Activated naive CD8-positive, alpha-beta T cell treated with anti-CD3 and anti-CD28 coated beads, Interleukin-2, amount 10 ng/mL, durations not matched to agents 7 days and 5 days (primary cell): ENCODE measurements around the gene COL11A1. TPM values are rescaled to one million over a fixed set of nuclear protein-coding genes. Genes with fewer than 3 reads are reported as not detected.
"Not testable (repeated sequence)": the region's sequence is repeated elsewhere in the genome, so short reads cannot be mapped to it uniquely, and the experiment has no call there.

Source experiments
- ATAC-seq: fragments of 150-1000 bp; cut with Tn5 transposase; one replicate; pipeline ENCODE4 v1.10.0; 2021; ENCODE audit warnings: low read depth, moderate library complexity
- POLR2A ChIA-PET: fragments of 350-600 bp; sonication (Branson Sonifier 250); formaldehyde crosslinking; loops from one replicate; lab custom pipeline; 2021; ENCODE audit warnings: antibody characterized with exemption; lab: Charles Lee
- DNase-seq: peaks from one replicate; pipeline ENCODE4 v3.0.0; 2021
- H3K27ac Mint-ChIP-seq: one replicate; pipeline ENCODE4 v1.8.0; 2022; ENCODE audit warnings: mild to moderate bottlenecking, mixed read lengths
- H3K27me3 Mint-ChIP-seq: one replicate; pipeline ENCODE4 v1.8.0; 2022; ENCODE audit warnings: mild to moderate bottlenecking, moderate library complexity, mixed read lengths
- H3K36me3 Mint-ChIP-seq: one replicate; pipeline ENCODE4 v1.8.0; 2021; ENCODE audit warnings: mild to moderate bottlenecking, mixed read lengths
- H3K4me1 Mint-ChIP-seq: one replicate; pipeline ENCODE4 v1.8.0; 2021; ENCODE audit warnings: mixed read lengths
- H3K4me3 Mint-ChIP-seq: one replicate; pipeline ENCODE4 v1.8.0; 2022; ENCODE audit warnings: mild to moderate bottlenecking, moderate library complexity, mixed read lengths
- H3K9me3 Mint-ChIP-seq: one replicate; pipeline ENCODE4 v1.8.0; 2021; ENCODE audit warnings: mixed read lengths
- total RNA-seq, 2 experiments: library from RNA; stranded (reverse); gene quantifications; one replicate each; pipeline ENCODE4 v1.2.3, GENCODE V29; 2021

COL11A1 gene
- total RNA-seq, 2 experiments from 2014 or later: not detected

DNA sequence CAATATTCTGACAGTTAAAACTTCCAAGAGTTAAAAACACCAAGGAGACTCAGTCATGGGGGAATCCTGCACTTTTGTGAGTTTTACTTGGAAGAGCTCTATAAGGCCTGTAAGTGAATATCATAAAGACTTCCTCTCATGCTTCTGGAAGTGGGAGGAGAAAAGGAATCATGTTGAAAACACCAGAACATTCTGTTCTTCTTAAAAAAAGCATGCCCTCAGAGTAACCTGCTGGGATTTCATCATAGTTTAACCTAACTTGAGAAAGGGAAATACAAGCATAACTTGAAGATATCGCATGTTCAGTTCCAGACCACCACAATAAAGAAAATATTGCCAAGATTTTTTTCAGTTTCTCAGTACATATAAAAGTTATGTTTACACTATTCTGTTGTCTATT, 51.9 kb downstream of the COL11A1 start:
- no peaks in the 10 kb centered on the region for H3K4me1 Mint-ChIP-seq
- no peaks in the 10 kb centered on the region for H3K9me3 Mint-ChIP-seq
- no peaks in the 10 kb centered on the region for H3K36me3 Mint-ChIP-seq
- POLR2A ChIA-PET: no interaction called here
- no peak for DNase-seq
- no peak overlapping the region for H3K4me3 Mint-ChIP-seq
- no peak for ATAC-seq
- no peak overlapping the region for H3K27ac Mint-ChIP-seq
- H3K27me3 Mint-ChIP-seq: no peaks in the 10 kb centered on the region

- H3K27ac Mint-ChIP-seq, H3K9me3 Mint-ChIP-seq, H3K27me3 Mint-ChIP-seq, H3K36me3 Mint-ChIP-seq, DNase-seq, ATAC-seq, POLR2A ChIA-PET, H3K4me3 Mint-ChIP-seq, H3K4me1 Mint-ChIP-seq: not testable (repeated sequence)
Measured at GRCh38 chr1:103028110-103028509, 80.2 kb downstream of the COL11A1 start.

DNA sequence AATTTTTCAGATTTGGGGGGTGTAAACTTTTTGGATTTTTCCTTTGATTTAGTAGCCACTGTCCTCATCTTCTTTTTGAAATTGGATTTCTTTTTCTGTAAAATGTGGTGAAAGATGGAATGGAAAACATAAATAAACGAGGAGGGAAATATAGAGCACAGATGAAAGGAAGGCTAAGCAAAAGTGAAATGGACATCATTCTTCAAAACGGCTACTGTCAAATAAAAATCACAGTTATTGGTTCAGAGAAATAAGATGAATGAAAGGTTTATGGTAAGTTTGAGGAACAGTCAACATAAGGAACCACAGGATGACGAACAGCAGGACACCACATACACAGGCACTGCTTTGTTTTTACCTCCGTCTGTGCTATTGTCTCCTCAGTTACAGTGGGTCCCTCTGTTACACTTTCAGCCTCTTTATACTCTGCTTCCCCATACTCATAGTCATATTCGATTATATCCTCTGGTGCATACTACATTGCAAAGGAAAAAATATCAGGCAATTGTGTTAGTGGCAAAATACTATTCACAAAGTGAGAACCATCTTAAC, 82.4 kb downstream of the COL11A1 start:
- no peaks in the 10 kb centered on the region for H3K9me3 Mint-ChIP-seq
- no peaks in the 10 kb centered on the region for H3K27me3 Mint-ChIP-seq
- H3K27ac Mint-ChIP-seq: no peak overlapping the region
- no peak overlapping the region for H3K4me3 Mint-ChIP-seq
- no peak for ATAC-seq
- DNase-seq: no peak
- no peaks in the 10 kb centered on the region for H3K36me3 Mint-ChIP-seq
- POLR2A ChIA-PET: no interaction called here
- no peaks in the 10 kb centered on the region for H3K4me1 Mint-ChIP-seq

GRCh38 chr1:103024051-103024450, 84.3 kb downstream of the COL11A1 start:
- Mint-ChIP-seq H3K27me3 (no peaks in the 10 kb centered on the region), H3K9me3 (no peaks in the 10 kb centered on the region), H3K4me3 (no peak overlapping the region), H3K36me3 (no peaks in the 10 kb centered on the region), H3K27ac (no peak overlapping the region), H3K4me1 (no peaks in the 10 kb centered on the region)
- DNase-seq (no peak), ATAC-seq (no peak)
- POLR2A ChIA-PET: no interaction called here

GRCh38 chr1:103002005-103002404, 106.3 kb downstream of the COL11A1 start:
- DNase-seq (no peak), ATAC-seq (no peak)
- Mint-ChIP-seq H3K9me3 (no peaks in the 10 kb centered on the region), H3K4me1 (no peaks in the 10 kb centered on the region), H3K4me3 (no peak overlapping the region), H3K36me3 (no peaks in the 10 kb centered on the region), H3K27ac (no peak overlapping the region), H3K27me3 (no peaks in the 10 kb centered on the region)
- POLR2A ChIA-PET: no interaction called here

- DNase-seq: no peak
- no peak for ATAC-seq
- no peak overlapping the region for H3K27ac Mint-ChIP-seq
- no peak overlapping the region for H3K4me3 Mint-ChIP-seq
- H3K9me3 Mint-ChIP-seq: no peaks in the 10 kb centered on the region
- no peaks in the 10 kb centered on the region for H3K4me1 Mint-ChIP-seq
- H3K27me3 Mint-ChIP-seq: no peaks in the 10 kb centered on the region
- POLR2A ChIA-PET: no interaction called here
- no peaks in the 10 kb centered on the region for H3K36me3 Mint-ChIP-seq
Measured at GRCh38 chr1:102978874-102979273, 129.4 kb downstream of the COL11A1 start.

DNA sequence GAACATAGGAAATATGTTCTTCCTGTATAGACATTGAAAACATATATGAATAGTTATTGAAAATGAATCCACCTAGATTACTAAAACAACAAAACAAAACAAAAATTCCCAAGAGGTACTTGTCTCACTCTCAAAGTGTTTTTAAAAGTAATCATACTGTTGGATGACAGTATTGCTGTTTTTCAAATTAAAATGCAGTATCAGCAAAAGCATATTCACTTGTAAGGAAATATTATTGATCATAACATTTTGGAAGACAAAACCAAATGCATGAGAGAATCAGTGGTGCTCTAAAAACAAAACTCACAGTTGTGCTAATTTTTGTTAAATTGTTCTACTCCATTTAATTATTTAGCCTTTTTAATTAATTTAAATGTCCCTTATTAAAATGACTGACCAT, 131.0 kb downstream of the COL11A1 start:
- H3K27ac Mint-ChIP-seq: no peak overlapping the region

GRCh38 chr1:102970496-102971078, 137.7 kb downstream of the COL11A1 start:
- H3K4me3 Mint-ChIP-seq: no peak overlapping the region
- H3K27ac Mint-ChIP-seq: no peak overlapping the region
- no peaks in the 10 kb centered on the region for H3K4me1 Mint-ChIP-seq
- H3K9me3 Mint-ChIP-seq: no peaks in the 10 kb centered on the region
- no peaks in the 10 kb centered on the region for H3K27me3 Mint-ChIP-seq
- DNase-seq (no peak), ATAC-seq (no peak)
- POLR2A ChIA-PET: no interaction called here
- no peaks in the 10 kb centered on the region for H3K36me3 Mint-ChIP-seq

More for the DNA sequence above, 131.0 kb downstream of the COL11A1 start:
- Mint-ChIP-seq H3K4me1 (no peaks in the 10 kb centered on the region), H3K4me3 (no peak overlapping the region), H3K9me3 (no peaks in the 10 kb centered on the region), H3K36me3 (no peaks in the 10 kb centered on the region), H3K27me3 (no peaks in the 10 kb centered on the region)
- ATAC-seq: no peak
- no peak for DNase-seq
- POLR2A ChIA-PET: no interaction called here

GRCh38 chr1:102967786-102968185, 140.5 kb downstream of the COL11A1 start:
- no peaks in the 10 kb centered on the region for H3K4me1 Mint-ChIP-seq
- ATAC-seq (no peak), DNase-seq (no peak)
- POLR2A ChIA-PET: no interaction called here
- H3K27me3 Mint-ChIP-seq: no peaks in the 10 kb centered on the region
- no peak overlapping the region for H3K27ac Mint-ChIP-seq
- no peaks in the 10 kb centered on the region for H3K9me3 Mint-ChIP-seq
- no peaks in the 10 kb centered on the region for H3K36me3 Mint-ChIP-seq
- no peak overlapping the region for H3K4me3 Mint-ChIP-seq

GRCh38 chr1:102961549-102961948, 146.8 kb downstream of the COL11A1 start:
- Mint-ChIP-seq H3K4me3 (no peak overlapping the region), H3K27ac (no peak overlapping the region), H3K36me3 (no peaks in the 10 kb centered on the region), H3K4me1 (no peaks in the 10 kb centered on the region), H3K27me3 (peaks cover 2% of the 10 kb centered on the region), H3K9me3 (no peaks in the 10 kb centered on the region)
- DNase-seq: no peak
- ATAC-seq: no peak
- POLR2A ChIA-PET: no interaction called here

- ATAC-seq (no peak), DNase-seq (no peak)
- H3K27ac Mint-ChIP-seq: no peak overlapping the region
- H3K9me3 Mint-ChIP-seq: no peaks in the 10 kb centered on the region
- H3K36me3 Mint-ChIP-seq: no peaks in the 10 kb centered on the region
- POLR2A ChIA-PET: no interaction called here
- H3K27me3 Mint-ChIP-seq: no peaks in the 10 kb centered on the region
- no peaks in the 10 kb centered on the region for H3K4me1 Mint-ChIP-seq
- no peak overlapping the region for H3K4me3 Mint-ChIP-seq
Measured at GRCh38 chr1:102954576-102954975, 153.7 kb downstream of the COL11A1 start.

GRCh38 chr1:102952400-102952799, 155.9 kb downstream of the COL11A1 start:
- Mint-ChIP-seq H3K27ac (no peak overlapping the region), H3K9me3 (no peaks in the 10 kb centered on the region)

DNA sequence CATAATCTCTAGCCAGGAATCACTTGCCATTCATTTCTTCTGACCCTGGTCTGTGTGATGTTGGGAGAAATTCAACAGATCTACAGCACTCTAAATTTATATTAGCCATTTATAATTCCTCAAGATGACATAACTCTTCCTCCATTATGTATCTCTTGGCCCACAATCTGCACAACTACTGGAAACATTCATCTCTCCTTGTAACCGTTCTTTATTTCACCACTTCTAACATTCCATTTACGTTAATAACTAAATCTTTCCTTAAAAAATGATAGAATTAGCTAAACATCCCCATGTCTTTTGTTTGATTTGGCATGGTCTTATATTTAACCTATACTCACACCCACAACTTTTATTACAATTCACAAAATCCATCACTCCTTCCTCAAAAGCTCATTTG, 166.0 kb downstream of the COL11A1 start:
- ATAC-seq: no peak
- Mint-ChIP-seq H3K27me3 (no peaks in the 10 kb centered on the region), H3K4me3 (no peak overlapping the region), H3K27ac (no peak overlapping the region), H3K36me3 (no peaks in the 10 kb centered on the region), H3K4me1 (no peaks in the 10 kb centered on the region), H3K9me3 (no peaks in the 10 kb centered on the region)
- POLR2A ChIA-PET: no interaction called here
- no peak for DNase-seq

More at GRCh38 chr1:102952400-102952799, 155.9 kb downstream of the COL11A1 start:
- ATAC-seq: no peak
- H3K4me1 Mint-ChIP-seq: no peaks in the 10 kb centered on the region
- H3K36me3 Mint-ChIP-seq: no peaks in the 10 kb centered on the region
- no peaks in the 10 kb centered on the region for H3K27me3 Mint-ChIP-seq
- POLR2A ChIA-PET: no interaction called here
- H3K4me3 Mint-ChIP-seq: no peak overlapping the region
- DNase-seq: no peak

GRCh38 chr1:102941366-102941947, 166.9 kb downstream of the COL11A1 start:
- no peaks in the 10 kb centered on the region for H3K36me3 Mint-ChIP-seq
- H3K9me3 Mint-ChIP-seq: no peaks in the 10 kb centered on the region
- H3K27me3 Mint-ChIP-seq: no peaks in the 10 kb centered on the region
- no peak overlapping the region for H3K27ac Mint-ChIP-seq
- ATAC-seq: no peak
- no peaks in the 10 kb centered on the region for H3K4me1 Mint-ChIP-seq
- H3K4me3 Mint-ChIP-seq: no peak overlapping the region
- DNase-seq: no peak
- POLR2A ChIA-PET: no interaction called here
